HCT116 (cell line): ENCODE data around the gene SOX18. TPM values are rescaled to one million over a fixed set of nuclear protein-coding genes. Genes with fewer than 3 reads are reported as not detected.

Source experiments
- ATAC-seq: fragments of 200-7000 bp; cut with Tn5 transposase; 2 replicates; pipeline ENCODE4 v1.9.1; 2020; ENCODE audit warnings: mild to moderate bottlenecking, moderate library complexity
- BruUV-seq: library from RNA; stranded (reverse); fragments of 400-500 nt; replicated peaks from 2 replicates; lab custom pipeline; 2021; lab: Mats Ljungman, UMichigan
- CTCF ChIA-PET: fragments of 300-600 bp; sonication (Branson Sonifier 250); formaldehyde crosslinking; loops from one replicate; lab custom pipeline; 2021; ENCODE audit warnings: antibody characterized with exemption; lab: Charles Lee
- POLR2A ChIA-PET: fragments of 300-600, 350-600 bp; sonication (Branson Sonifier 250); formaldehyde crosslinking; loops from one replicate; lab custom pipeline; 2021; ENCODE audit warnings: antibody characterized with exemption; lab: Charles Lee
- RAD21 ChIA-PET, 2 experiments: fragments of 300-600 bp; sonication (Branson Sonifier 250); formaldehyde crosslinking; loops; one replicate each; lab custom pipeline; 2023; ENCODE audit warnings: low total read pairs in 2 of 2; ENCODE audit not compliant: uncharacterized antibody in 2 of 2, unreplicated experiment in 2 of 2, low non-redundant PET in 1 of 2; lab: Charles Lee
- DNase-seq: peaks from one replicate; pipeline ENCODE4 v3.0.0-alpha.2; 2010; ENCODE audit warnings: low read depth, low spot score
- H2AFZ ChIP-seq: fragments of 200-600 bp; shearing (Covaris generic), sonication (generic); 2 replicates; pipeline ENCODE4 v1.6.1; 2017; ENCODE audit warnings: low read depth, mixed run types, mixed read lengths, antibody characterized with exemption, low read length; ENCODE audit not compliant: poor library complexity, severe bottlenecking
- H3K27ac ChIP-seq: 2 replicates; pipeline ENCODE4 v1.5.1; 2012; ENCODE audit warnings: low read depth, low read length
- H3K27me3 ChIP-seq: fragments of 200-600 bp; sonication (generic); 2 replicates; pipeline ENCODE4 v1.6.1; 2016; ENCODE audit warnings: mixed run types, low read length, mixed read lengths; ENCODE audit not compliant: insufficient read depth
- H3K36me3 ChIP-seq, 2 experiments: fragments of 200-500 bp in 1 of 2; fragments of 200-600 bp in 1 of 2; sonication (Bioruptor generic) in 1 of 2; sonication (generic) in 1 of 2; 2 replicates each; pipeline versions ENCODE4 v1.5.1 to v1.6.1; 2014 to 2016; ENCODE audit warnings: low read length in 2 of 2, inconsistent platforms in 1 of 2, mixed read lengths in 1 of 2, mixed run types in 1 of 2; ENCODE audit not compliant: insufficient read depth in 2 of 2, control insufficient read depth in 1 of 2
- H3K4me1 ChIP-seq, 2 experiments: fragments of 200-600 bp in 1 of 2; sonication (generic) in 1 of 2; 2 replicates each; pipeline versions ENCODE4 v1.5.1 to v1.6.1; 2012 to 2017; ENCODE audit warnings: low read length in 2 of 2, inconsistent platforms in 1 of 2, mild to moderate bottlenecking in 1 of 2, mixed read lengths in 1 of 2, mixed run types in 1 of 2, moderate library complexity in 1 of 2; ENCODE audit not compliant: insufficient read depth in 2 of 2, control insufficient read depth in 1 of 2
- H3K4me2 ChIP-seq: fragments of 200-600 bp; sonication (generic); 2 replicates; pipeline ENCODE4 v1.6.1; 2017; ENCODE audit warnings: mixed run types, low read length, mixed read lengths
- H3K4me3 ChIP-seq, 2 experiments: fragments of 200-600 bp in 1 of 2; sonication (generic) in 1 of 2; replicated peaks in 1 of 2; 2 replicates each; pipeline ENCODE4 v1.5.1; 2011 to 2016; ENCODE audit warnings: low read length in 2 of 2, control low read depth in 1 of 2, low read depth in 1 of 2, mild to moderate bottlenecking in 1 of 2, mixed read lengths in 1 of 2, mixed run types in 1 of 2
- H3K79me2 ChIP-seq: fragments of 200-600 bp; sonication (generic); 2 replicates; pipeline ENCODE4 v1.6.1; 2017; ENCODE audit warnings: mild to moderate bottlenecking, mixed run types, low read length, moderate library complexity, mixed read lengths; ENCODE audit not compliant: insufficient read depth
- H3K9ac ChIP-seq: fragments of 200-600 bp; sonication (generic); 2 replicates; pipeline ENCODE4 v1.6.1; 2016; ENCODE audit warnings: low read length, mixed read lengths
- H3K9me2 ChIP-seq: fragments of 200-600 bp; sonication (generic), shearing (Covaris generic); 2 replicates; pipeline ENCODE4 v1.6.1; 2017; ENCODE audit warnings: mixed run types, mild to moderate bottlenecking, moderate library complexity; ENCODE audit not compliant: insufficient read depth
- H3K9me3 ChIP-seq, 2 experiments: fragments of 200-500 bp in 1 of 2; fragments of 200-600 bp in 1 of 2; sonication (Bioruptor generic) in 1 of 2; sonication (generic) in 1 of 2; 2 replicates each; pipeline ENCODE4 v1.6.1; 2014 to 2017; ENCODE audit warnings: low read length in 2 of 2, mixed read lengths in 2 of 2, inconsistent platforms in 1 of 2, low read depth in 1 of 2, mild to moderate bottlenecking in 1 of 2, mixed run types in 1 of 2, moderate library complexity in 1 of 2; ENCODE audit not compliant: control insufficient read depth in 1 of 2, insufficient read depth in 1 of 2
- H4K20me1 ChIP-seq: fragments of 200-600 bp; sonication (generic), shearing (Covaris generic); 2 replicates; pipeline ENCODE4 v1.6.1; 2017; ENCODE audit warnings: mixed run types, mild to moderate bottlenecking, moderate library complexity; ENCODE audit not compliant: insufficient read depth
- ELF1 ChIP-seq: IDR thresholded peaks from 2 replicates; pipeline ENCODE4 v1.6.1; 2012; ENCODE audit warnings: low read depth, borderline replicate concordance
- EZH2 ChIP-seq: fragments of 200-600 bp; sonication (generic); IDR thresholded peaks from 2 replicates; pipeline ENCODE4 v1.6.1; 2017; ENCODE audit warnings: antibody characterized with exemption, mixed run types
- EZH2phosphoT487 ChIP-seq: fragments of 200-600 bp; IDR thresholded peaks from 2 replicates; pipeline ENCODE4 v1.6.1; 2018; ENCODE audit warnings: antibody characterized with exemption, borderline replicate concordance
- JUND ChIP-seq: IDR thresholded peaks from 2 replicates; pipeline ENCODE4 v1.6.1; 2012
- MAX ChIP-seq: IDR thresholded peaks from 2 replicates; pipeline ENCODE4 v1.6.1; 2012
- POLR2A ChIP-seq: IDR thresholded peaks from 2 replicates; pipeline ENCODE4 v1.7.0; 2011; ENCODE audit warnings: borderline replicate concordance; ENCODE audit not compliant: insufficient read depth, insufficient read length; ENCODE audit errors: extremely low read depth
- SIN3A ChIP-seq: IDR thresholded peaks from 2 replicates; pipeline ENCODE4 v1.6.1; 2012; ENCODE audit warnings: low read depth
- SRF ChIP-seq: IDR thresholded peaks from 2 replicates; pipeline ENCODE4 v1.6.1; 2012; ENCODE audit warnings: low read depth
- ZBTB33 ChIP-seq: IDR thresholded peaks from 2 replicates; pipeline ENCODE4 v1.6.1; 2011; ENCODE audit warnings: mild to moderate bottlenecking, low read length, moderate library complexity; ENCODE audit not compliant: insufficient replicate concordance; ENCODE audit errors: extremely low read depth
- intact Hi-C: fragments of 100-400 bp; cut with micrococcal nuclease; formaldehyde crosslinking; loops from 2 replicates; pipeline ENCODE4 v1.10.0; 2022
- total RNA-seq: library from RNA; stranded (reverse); gene quantifications from one replicate; pipeline ENCODE4 v1.2.1, GENCODE V29; 2021; ENCODE audit not compliant: unreplicated experiment

SOX18 gene
- total RNA-seq, 1 experiment from 2014 or later: 3.3 TPM

GRCh38 chr20:64067005-64067632 lies 17.7 kb upstream of the SOX18 start (continued):
- TF ChIP-seq EZH2phosphoT487 (no peak), EZH2 (no peak), ZBTB33 (no peak), POLR2A (no peak), ELF1 (no peak), SRF (no peak), JUND (no peak), SIN3A (no peak)

- POLR2A ChIA-PET: interaction anchor here (1.4 kb wide), 1 partner anchor 27 kb away, joined by 3 read pairs; no protein-coding TSS in a partner anchor
- Histone ChIP-seq H3K9me2 (no peaks in the 10 kb centered on the region), H3K36me3 (no peaks in the 10 kb centered on the region), H3K9ac (no peak overlapping the region), H3K4me3 (no peak overlapping the region), H3K4me1 (peaks cover 42 to 54% of the 10 kb centered on the region in 2 experiments), H3K27ac (peak overlapping the region; percentile 35; the same call in 1 of the 2 replicates), H3K4me2 (peak overlapping the region; percentile 61), H3K79me2 (no peaks in the 10 kb centered on the region), H3K27me3 (no peaks in the 10 kb centered on the region), H2AFZ (no peak overlapping the region), H3K9me3 (no peaks in the 10 kb centered on the region), H4K20me1 (no peaks in the 10 kb centered on the region)
- RAD21 ChIA-PET: interaction anchor here in 1 of 2 experiments (0.8 kb wide), 1 partner anchor 27 kb away, joined by 3 read pairs; no protein-coding TSS in a partner anchor
- no TSS peak for BruUV-seq
- no peak for TF ChIP-seq EZH2
- TF ChIP-seq MAX: no peak
- CTCF ChIA-PET: interaction anchor here (1.1 kb wide), 1 partner anchor 27 kb away, joined by 4 read pairs; no protein-coding TSS in a partner anchor
- intact Hi-C loops: no loop called here
- peak; percentile 62 for DNase-seq
- ATAC-seq: peak; percentile 54
Measured at GRCh38 chr20:64065974-64066343, 16.5 kb upstream of the SOX18 start.
